DND-41 (cell line): ENCODE measurements around the gene MB21D2.

Experiments
- ATAC-seq: fragments of 200-7000 bp; cut with Tn5 transposase; 3 replicates; pipeline ENCODE4 v1.9.1; 2021; ENCODE audit warnings: low read depth; ENCODE audit not compliant: insufficient read depth
- DNase-seq: peaks from one replicate; pipeline ENCODE4 v3.0.0-alpha.2; 2020
- H2AFZ ChIP-seq: 2 replicates; pipeline ENCODE4 v1.6.0; 2012; ENCODE audit warnings: low read depth, low read length
- H3K27ac ChIP-seq: 2 replicates; pipeline ENCODE4 v1.5.1; 2012; ENCODE audit warnings: low read length, inconsistent platforms
- H3K27me3 ChIP-seq: fragments of 200-600 bp; sonication (generic); 2 replicates; pipeline ENCODE4 v1.6.0; 2012; ENCODE audit warnings: low read length, mild to moderate bottlenecking, inconsistent platforms; ENCODE audit not compliant: insufficient read depth, poor library complexity
- H3K36me3 ChIP-seq: 2 replicates; pipeline ENCODE4 v1.5.1; 2012; ENCODE audit warnings: low read length, inconsistent platforms; ENCODE audit not compliant: insufficient read depth
- H3K4me1 ChIP-seq: 2 replicates; pipeline ENCODE4 v1.5.1; 2012; ENCODE audit warnings: mild to moderate bottlenecking, low read length; ENCODE audit not compliant: insufficient read depth
- H3K4me2 ChIP-seq: 2 replicates; pipeline ENCODE4 v1.6.0; 2012; ENCODE audit warnings: mild to moderate bottlenecking, moderate library complexity, low read length, inconsistent platforms; ENCODE audit not compliant: insufficient read depth
- H3K4me3 ChIP-seq, 2 experiments: fragments of 200-600 bp in 1 of 2; shearing (Covaris generic) in 1 of 2; 2 replicates each; pipeline ENCODE4 v1.5.1; 2012 to 2016; ENCODE audit warnings: inconsistent platforms in 2 of 2, low read length in 2 of 2, mild to moderate bottlenecking in 2 of 2, low read depth in 1 of 2, moderate library complexity in 1 of 2
- H3K79me2 ChIP-seq: 2 replicates; pipeline ENCODE4 v1.6.0; 2012; ENCODE audit warnings: low read length, inconsistent platforms; ENCODE audit not compliant: insufficient read depth
- H3K9ac ChIP-seq: 2 replicates; pipeline ENCODE4 v1.6.0; 2012; ENCODE audit warnings: low read depth, mild to moderate bottlenecking, inconsistent platforms, low read length, moderate library complexity
- H3K9me3 ChIP-seq: 2 replicates; pipeline ENCODE4 v1.5.1; 2012; ENCODE audit warnings: low read length, moderate library complexity, mild to moderate bottlenecking, inconsistent platforms; ENCODE audit not compliant: insufficient read depth, severe bottlenecking
- H4K20me1 ChIP-seq: 2 replicates; pipeline ENCODE4 v1.6.0; 2012; ENCODE audit warnings: low read length; ENCODE audit not compliant: insufficient read depth
- EZH2 ChIP-seq: IDR thresholded peaks from 3 replicates; pipeline ENCODE4 v1.6.1; 2012; ENCODE audit warnings: borderline replicate concordance, low read depth, mild to moderate bottlenecking, moderate library complexity, low read length, inconsistent platforms; ENCODE audit not compliant: severe bottlenecking
- TF ChIP-seq, protein P1 (sequence below): IDR thresholded peaks from 2 replicates; pipeline ENCODE4 v1.5.1; 2012; ENCODE audit warnings: borderline replicate concordance, low read length, moderate library complexity, mild to moderate bottlenecking; ENCODE audit not compliant: poor library complexity, severe bottlenecking; ENCODE audit errors: extremely low read depth

The MB21D2 gene

DNA sequence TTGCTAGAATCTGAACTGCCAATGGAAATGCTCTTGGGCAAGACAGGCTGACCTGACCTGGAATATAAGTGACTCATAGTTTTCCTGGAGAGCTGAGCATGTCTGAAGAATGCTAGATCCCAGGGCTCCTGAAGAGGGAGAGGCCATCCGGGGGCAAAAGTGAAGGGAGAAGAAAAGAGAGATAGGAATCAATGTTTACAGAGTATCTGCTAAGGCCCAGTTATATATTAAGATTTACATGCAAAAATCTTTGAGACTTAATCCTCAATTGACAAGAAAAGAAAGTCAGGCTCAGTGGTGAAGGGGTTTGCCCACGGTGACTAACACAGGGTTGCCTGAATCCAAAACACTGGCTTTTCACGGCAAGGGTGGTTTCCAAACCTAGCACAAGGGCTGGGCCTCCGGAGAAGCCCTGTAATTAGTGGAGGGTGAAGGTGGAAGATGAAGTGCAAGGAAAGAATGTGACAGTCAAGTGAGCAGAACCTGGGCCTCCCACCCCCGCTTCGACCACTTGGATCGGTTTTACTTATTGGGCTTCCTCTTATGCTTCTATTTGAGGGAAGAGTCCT lies 98.6 kb downstream of the MB21D2 start:
- no peak overlapping the region for H3K4me2 ChIP-seq
- no peaks in the 10 kb centered on the region for H4K20me1 ChIP-seq
- H3K4me3 ChIP-seq, result no peak overlapping the region
- no peaks in the 10 kb centered on the region for H3K79me2 ChIP-seq
- ATAC-seq (no peak), DNase-seq (no peak)
- H3K9ac ChIP-seq, result no peak overlapping the region
- H3K27ac ChIP-seq, result no peak overlapping the region
- TF ChIP-seq, protein P1, sequence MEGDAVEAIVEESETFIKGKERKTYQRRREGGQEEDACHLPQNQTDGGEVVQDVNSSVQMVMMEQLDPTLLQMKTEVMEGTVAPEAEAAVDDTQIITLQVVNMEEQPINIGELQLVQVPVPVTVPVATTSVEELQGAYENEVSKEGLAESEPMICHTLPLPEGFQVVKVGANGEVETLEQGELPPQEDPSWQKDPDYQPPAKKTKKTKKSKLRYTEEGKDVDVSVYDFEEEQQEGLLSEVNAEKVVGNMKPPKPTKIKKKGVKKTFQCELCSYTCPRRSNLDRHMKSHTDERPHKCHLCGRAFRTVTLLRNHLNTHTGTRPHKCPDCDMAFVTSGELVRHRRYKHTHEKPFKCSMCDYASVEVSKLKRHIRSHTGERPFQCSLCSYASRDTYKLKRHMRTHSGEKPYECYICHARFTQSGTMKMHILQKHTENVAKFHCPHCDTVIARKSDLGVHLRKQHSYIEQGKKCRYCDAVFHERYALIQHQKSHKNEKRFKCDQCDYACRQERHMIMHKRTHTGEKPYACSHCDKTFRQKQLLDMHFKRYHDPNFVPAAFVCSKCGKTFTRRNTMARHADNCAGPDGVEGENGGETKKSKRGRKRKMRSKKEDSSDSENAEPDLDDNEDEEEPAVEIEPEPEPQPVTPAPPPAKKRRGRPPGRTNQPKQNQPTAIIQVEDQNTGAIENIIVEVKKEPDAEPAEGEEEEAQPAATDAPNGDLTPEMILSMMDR, result no peak
- TF ChIP-seq EZH2, result no peak
- no peaks in the 10 kb centered on the region for H3K9me3 ChIP-seq
- H2AFZ ChIP-seq, result no peak overlapping the region
- peaks cover 9% of the 10 kb centered on the region for H3K27me3 ChIP-seq
- no peaks in the 10 kb centered on the region for H3K4me1 ChIP-seq
- H3K36me3 ChIP-seq, result no peaks in the 10 kb centered on the region

DNA sequence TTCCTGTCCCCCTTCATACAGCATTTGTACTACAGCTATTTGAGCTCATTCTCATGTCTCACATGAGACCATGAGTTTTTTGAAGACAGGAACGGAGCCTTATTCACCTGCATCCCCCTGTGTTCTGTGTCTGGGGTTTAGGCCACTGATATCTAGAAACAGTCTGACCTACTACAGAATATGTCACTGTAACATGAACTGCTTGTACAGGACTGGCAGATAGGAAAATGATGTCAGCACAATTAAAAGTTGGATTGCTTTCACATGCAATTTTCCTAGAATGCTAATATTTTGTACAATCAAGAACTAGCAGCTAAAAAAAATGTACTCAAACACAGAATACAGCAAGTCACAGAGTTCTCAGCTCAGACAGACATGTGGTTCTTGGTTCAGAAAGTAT lies 99.5 kb downstream of the MB21D2 start:
- DNase-seq (no peak), ATAC-seq (no peak)
- H2AFZ ChIP-seq, result no peak overlapping the region
- no peaks in the 10 kb centered on the region for H3K4me1 ChIP-seq
- H3K9me3 ChIP-seq, result no peaks in the 10 kb centered on the region
- no peak overlapping the region for H3K27ac ChIP-seq
- no peaks in the 10 kb centered on the region for H3K36me3 ChIP-seq
- no peak overlapping the region for H3K4me2 ChIP-seq
- H3K4me3 ChIP-seq, result no peak overlapping the region
- TF ChIP-seq, protein P1, result no peak
- H3K9ac ChIP-seq, result no peak overlapping the region
- no peaks in the 10 kb centered on the region for H3K79me2 ChIP-seq
- no peaks in the 10 kb centered on the region for H4K20me1 ChIP-seq
- H3K27me3 ChIP-seq, result peaks cover 9% of the 10 kb centered on the region

DNA sequence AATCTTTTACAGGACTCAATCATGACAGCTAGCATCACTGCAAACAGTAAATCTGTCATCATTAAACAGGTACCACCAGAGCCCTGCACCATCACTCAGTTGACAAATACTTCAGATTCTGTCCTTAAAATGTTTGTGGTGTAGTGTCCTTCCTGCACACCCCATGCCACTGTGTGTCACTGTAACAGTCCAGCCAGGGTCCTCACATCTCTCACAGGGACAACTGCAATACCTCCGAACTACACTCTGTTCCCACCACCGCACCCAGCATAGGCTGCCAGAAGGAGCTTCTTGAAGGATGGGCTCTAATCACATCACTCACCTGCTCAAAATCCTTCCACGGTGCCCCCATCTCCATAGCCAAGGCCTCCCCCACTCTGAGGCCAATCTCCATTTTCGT lies 100.2 kb downstream of the MB21D2 start:
- H4K20me1 ChIP-seq, result no peaks in the 10 kb centered on the region
- peaks cover 9% of the 10 kb centered on the region for H3K27me3 ChIP-seq
- no peaks in the 10 kb centered on the region for H3K36me3 ChIP-seq
- no peak for ATAC-seq
- no peaks in the 10 kb centered on the region for H3K79me2 ChIP-seq
- no peak for DNase-seq
- no peak overlapping the region for H3K27ac ChIP-seq
- H3K9me3 ChIP-seq, result no peaks in the 10 kb centered on the region
- H3K9ac ChIP-seq, result no peak overlapping the region
- H3K4me2 ChIP-seq, result no peak overlapping the region
- TF ChIP-seq EZH2, result no peak
- TF ChIP-seq, protein P1, result no peak
- no peaks in the 10 kb centered on the region for H3K4me1 ChIP-seq
- H3K4me3 ChIP-seq, result no peak overlapping the region
- no peak overlapping the region for H2AFZ ChIP-seq

DNA sequence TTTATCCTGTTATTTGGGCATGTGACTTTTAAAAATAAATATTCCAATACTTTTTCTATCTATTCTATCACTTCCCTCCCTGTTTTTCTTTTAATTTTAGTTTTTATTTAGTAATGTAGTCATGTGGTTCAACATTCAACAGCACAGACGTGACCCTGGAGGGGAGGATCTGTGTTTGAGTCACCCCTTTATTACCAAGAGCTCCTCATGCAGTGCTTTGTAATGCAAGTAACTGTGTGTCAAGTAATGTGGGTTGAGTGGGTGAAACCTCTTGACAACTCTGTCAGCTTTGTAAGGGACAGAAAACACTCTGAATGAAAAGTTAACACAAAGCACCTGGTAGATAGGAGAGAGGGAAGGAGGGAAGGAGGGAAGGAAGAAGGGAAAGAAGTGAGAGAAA lies 100.6 kb downstream of the MB21D2 start:
- no peaks in the 10 kb centered on the region for H3K79me2 ChIP-seq
- peaks cover 9% of the 10 kb centered on the region for H3K27me3 ChIP-seq
- no peak overlapping the region for H3K27ac ChIP-seq
- H3K4me1 ChIP-seq, result no peaks in the 10 kb centered on the region
- H2AFZ ChIP-seq, result no peak overlapping the region
- H4K20me1 ChIP-seq, result no peaks in the 10 kb centered on the region
- H3K36me3 ChIP-seq, result no peaks in the 10 kb centered on the region
- no peak overlapping the region for H3K4me3 ChIP-seq
- ATAC-seq (no peak), DNase-seq (no peak)
- TF ChIP-seq, protein P1, result no peak
- no peak for TF ChIP-seq EZH2
- H3K4me2 ChIP-seq, result no peak overlapping the region
- H3K9me3 ChIP-seq, result no peaks in the 10 kb centered on the region
- no peak overlapping the region for H3K9ac ChIP-seq
